UCSD-AML1 (cell line): Measurements from ENCODE around the gene TMEM80.

Source experiments
- DNase-seq: peaks from one replicate; lab custom pipeline; 2025; ENCODE audit not compliant: unreplicated experiment; lab: John Stamatoyannopoulos, UW

TMEM80 gene

DNA sequence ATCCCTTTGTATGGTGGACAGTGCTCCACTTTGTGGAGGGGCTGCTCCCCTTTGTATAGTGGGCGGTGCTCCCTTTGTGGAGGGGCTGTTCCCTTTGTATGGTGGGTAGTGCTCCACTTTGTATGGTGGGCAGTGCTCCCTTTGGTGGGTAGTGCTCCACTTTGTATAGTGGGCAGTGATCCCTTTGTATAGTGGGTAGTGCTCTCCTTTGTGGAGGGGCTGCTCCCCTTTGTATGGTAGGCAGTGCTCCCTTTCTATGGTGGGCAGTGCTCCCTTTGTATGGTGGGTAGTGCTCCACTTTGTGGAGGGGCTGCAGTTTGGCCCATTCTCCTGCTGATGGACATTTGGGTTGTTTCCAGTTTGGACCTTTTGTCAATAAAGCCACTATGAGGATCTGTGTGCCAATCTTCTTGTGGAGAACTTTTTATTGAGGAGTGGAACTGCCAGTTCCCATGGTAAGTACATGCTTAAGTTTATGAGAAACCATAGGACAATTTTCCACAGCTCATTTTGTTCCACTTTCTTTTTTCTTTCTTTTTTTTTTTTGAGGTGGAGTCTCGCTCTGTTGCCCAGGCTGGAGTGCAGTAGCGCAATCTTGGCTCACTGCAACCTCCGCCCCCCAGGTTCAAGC, 47.1 kb downstream of the TMEM80 start:
- DNase-seq = no peak

DNA sequence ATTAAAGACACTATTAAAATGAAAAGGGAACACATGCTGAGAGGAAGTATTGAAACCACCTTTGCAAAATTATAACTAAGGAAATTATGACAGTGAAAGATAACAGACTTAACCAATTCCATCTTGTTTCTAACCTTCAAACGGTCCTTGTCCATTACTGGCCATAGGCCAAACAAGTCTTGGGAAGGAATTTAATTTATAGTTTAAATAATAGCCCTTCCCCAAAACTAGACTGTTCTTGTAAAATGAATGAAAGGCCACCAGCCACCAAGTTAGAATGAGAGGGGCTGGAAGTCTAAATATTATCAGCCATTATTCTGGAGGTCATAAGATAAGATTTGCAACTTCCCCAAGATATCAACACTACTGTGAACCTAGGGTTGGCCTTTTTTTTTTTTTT, 49.8 kb downstream of the TMEM80 start:
- no peak for DNase-seq

DNA sequence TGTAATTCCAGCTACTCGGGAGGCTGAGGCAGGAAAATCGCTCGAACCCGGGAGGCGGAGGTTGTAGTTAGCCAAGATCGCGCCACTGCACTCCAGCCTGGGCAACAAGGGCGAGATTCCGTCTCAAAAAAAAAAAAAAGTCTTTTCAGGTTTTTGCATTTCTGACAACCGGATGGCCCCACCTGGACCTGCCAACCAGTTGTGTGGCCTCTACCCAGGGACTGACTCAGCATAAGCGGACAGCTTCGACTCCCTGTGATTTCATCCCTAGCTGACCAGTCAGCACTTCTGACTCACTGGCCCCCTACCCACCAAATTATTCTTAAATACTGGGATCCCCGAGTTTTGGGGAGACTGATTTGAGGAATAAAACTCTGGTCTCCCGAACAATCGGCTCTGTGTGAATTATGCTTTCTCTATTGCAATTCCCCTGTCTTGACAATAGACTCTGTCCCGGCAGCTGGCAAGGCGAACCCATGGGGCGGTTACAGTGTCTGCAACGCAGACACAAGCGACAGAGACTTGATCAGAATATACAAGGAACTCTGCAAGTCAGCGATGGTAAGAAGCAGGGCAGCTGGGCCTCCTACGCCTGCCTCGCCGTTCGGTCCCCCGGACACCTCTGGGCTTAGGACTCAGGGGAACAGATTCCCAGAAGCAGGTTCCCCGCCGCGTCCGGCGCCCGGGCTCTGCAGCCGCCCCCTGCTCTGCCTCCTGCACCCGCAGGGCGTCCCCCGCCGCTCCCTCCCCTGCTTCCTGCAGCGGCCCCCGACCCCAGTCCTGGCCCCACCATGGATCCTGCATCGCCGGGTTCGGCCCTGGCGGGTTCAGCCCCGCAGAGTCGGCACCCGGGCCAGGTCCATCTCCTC, 50.9 kb downstream of the TMEM80 start:
- DNase-seq = no peak

DNA sequence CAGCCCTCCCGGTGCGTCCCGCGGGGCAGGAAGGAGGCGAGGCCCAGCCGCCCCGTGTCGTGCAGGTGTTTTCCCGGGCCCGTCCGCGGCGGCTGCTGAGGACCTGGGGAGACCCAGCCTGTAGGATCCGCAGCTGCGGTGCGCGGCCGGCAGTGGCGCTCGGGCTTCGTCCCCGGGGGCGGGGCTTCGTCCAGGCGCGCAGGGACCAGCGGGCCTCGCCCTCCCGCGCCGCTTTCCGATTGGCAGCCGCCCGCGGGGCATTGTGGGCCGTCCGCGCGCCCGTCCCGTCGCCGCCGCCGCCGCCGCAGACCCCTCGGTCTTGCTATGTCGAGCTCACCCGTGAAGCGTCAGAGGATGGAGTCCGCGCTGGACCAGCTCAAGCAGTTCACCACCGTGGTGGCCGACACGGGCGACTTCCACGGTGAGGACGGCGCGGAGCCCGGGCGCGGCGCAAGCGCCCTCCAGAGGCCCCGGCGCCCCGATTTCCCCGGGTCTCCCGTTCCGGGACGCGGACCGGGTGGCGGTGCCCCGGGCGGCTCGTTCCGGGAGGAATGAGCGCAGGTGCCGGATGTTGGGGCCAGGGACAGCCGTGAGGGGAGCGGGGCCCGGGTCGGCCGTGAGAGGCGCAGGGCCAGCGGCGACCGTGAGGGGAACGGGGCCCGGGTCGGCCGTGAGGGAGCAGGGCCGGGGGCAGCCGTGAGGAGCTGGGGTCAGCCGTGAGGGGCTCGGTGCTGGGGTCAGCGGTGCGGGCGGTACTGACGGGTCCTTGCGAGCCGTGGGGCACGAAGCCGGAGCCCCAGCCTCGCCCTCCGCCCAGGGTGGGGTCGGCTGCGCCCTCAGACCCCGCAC, 51.8 kb downstream of the TMEM80 start, which contains the start of gene TALDO1:
TSS of gene TALDO1 (plus strand) at position 307 of the 849 bp plus-strand sequence. CDS start at position 325, 18 bp downstream.
- DNase-seq = peak; percentile 93

DNA sequence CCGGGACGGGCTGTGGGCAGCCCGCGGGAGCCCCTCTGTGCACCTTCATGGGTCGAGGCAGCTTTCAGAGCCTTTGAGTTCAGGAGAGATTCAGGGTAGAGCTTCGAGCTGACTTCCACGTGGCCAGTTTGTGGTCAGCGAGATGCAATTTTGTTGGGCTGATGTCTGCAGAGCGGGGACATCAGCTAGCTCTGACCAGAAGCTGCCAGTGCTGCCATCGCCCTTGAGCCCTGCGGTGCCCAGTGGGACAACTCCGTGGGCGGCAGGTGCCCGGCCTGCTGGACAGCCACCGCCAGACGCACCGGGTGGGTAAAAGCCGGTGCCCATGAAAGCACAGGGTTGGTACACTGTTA, 52.4 kb downstream of the TMEM80 start:
- DNase-seq = no peak

DNA sequence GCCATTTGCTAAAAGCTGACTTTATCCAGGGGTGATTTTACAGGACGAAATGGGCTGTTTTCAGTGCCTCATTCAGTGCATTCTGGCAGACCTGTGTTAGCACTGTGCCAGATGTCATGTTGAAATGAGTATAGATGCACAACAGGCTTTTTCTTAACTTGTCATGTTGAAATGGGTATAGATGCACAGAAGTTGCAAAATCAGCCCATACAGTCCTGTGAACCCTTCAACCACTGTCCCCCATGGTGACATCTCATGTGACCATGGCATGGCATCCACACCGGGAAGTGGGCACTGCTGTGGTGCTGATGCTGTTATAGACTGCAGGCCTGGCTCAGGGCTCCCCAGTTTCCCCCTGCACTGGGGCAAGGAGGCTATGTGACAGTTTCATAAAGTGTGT, 54.1 kb downstream of the TMEM80 start:
- no peak for DNase-seq
